Keratinocyte (primary cell): ENCODE results near the gene TRIM63.

Experiments used
- EZH2 ChIP-seq: IDR thresholded peaks from one replicate; pipeline ENCODE4 v1.6.1; 2012; ENCODE audit warnings: inconsistent platforms, mild to moderate bottlenecking, low read length, moderate library complexity
- TF ChIP-seq, protein P1 (sequence below), 3 experiments: IDR thresholded peaks in 1 of 3; conservative IDR thresholded peaks in 1 of 3; optimal IDR thresholded peaks in 1 of 3; 2 replicates in 2 of 3; 3 replicates in 1 of 3; pipeline versions ENCODE3 to v1.5.1; 2011; ENCODE audit warnings: low read length in 3 of 3, mild to moderate bottlenecking in 3 of 3, moderate library complexity in 2 of 3, control low read depth in 1 of 3, inconsistent platforms in 1 of 3; ENCODE audit not compliant: insufficient read depth in 2 of 3; ENCODE audit errors: extremely low read depth in 1 of 3

DNA sequence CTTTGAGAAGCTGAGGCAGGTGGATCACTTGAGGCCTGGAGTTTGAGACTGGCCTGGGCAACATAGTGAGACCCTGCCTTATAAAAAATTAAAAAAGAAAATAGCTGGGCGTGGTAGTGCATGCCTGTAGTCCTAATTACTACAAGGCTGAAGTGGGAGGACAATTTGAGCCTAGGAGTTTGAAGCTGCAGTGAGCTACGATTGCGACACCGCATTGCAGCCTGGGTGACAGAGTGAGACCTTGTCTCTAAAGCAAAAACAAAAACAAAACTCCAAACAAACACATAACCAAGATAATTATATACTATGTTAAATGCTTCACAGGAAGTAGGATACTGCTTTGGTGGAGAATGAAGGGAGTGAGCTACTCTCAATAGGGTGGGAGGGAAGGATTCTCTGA is 64.2 kb downstream of the TRIM63 start:
- TF ChIP-seq, protein P1, sequence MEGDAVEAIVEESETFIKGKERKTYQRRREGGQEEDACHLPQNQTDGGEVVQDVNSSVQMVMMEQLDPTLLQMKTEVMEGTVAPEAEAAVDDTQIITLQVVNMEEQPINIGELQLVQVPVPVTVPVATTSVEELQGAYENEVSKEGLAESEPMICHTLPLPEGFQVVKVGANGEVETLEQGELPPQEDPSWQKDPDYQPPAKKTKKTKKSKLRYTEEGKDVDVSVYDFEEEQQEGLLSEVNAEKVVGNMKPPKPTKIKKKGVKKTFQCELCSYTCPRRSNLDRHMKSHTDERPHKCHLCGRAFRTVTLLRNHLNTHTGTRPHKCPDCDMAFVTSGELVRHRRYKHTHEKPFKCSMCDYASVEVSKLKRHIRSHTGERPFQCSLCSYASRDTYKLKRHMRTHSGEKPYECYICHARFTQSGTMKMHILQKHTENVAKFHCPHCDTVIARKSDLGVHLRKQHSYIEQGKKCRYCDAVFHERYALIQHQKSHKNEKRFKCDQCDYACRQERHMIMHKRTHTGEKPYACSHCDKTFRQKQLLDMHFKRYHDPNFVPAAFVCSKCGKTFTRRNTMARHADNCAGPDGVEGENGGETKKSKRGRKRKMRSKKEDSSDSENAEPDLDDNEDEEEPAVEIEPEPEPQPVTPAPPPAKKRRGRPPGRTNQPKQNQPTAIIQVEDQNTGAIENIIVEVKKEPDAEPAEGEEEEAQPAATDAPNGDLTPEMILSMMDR (optimal IDR thresholded peaks at IDR 0.05 in 1 of 3, IDR thresholded peaks at IDR 0.05 in 1 of 3, conservative IDR thresholded peaks at IDR 0.05 in 1 of 3; ENCODE audit: extremely low read depth in 1 of 3, insufficient read depth in 2 of 3, low read length in 3 of 3): no peak
- TF ChIP-seq EZH2: no peak
